T-helper 17 cell (primary cell): ENCODE data around the gene TSC2. TPM values are rescaled to one million over a fixed set of nuclear protein-coding genes. Genes with fewer than 3 reads are reported as not detected.

Experiments
- ATAC-seq: fragments of 150-1000 bp; cut with Tn5 transposase; 2 replicates; pipeline ENCODE4 v1.10.0; 2021; ENCODE audit warnings: mild to moderate bottlenecking, moderate library complexity
- DNase-seq, 3 donors: peaks; one replicate each; pipeline versions ENCODE4 v3.0.0 to v3.0.0-alpha.2; 2020 to 2021
- H3K9me3 ChIP-seq: one replicate; pipeline ENCODE4 v1.7.0; 2013; ENCODE audit warnings: low read length, mild to moderate bottlenecking; ENCODE audit not compliant: control insufficient read depth, poor library complexity, severe bottlenecking
- H3K27ac Mint-ChIP-seq: one replicate; pipeline ENCODE4 v1.8.0; 2022; ENCODE audit warnings: mild to moderate bottlenecking, moderate library complexity, mixed read lengths
- H3K27me3 Mint-ChIP-seq: one replicate; pipeline ENCODE4 v1.8.0; 2022; ENCODE audit warnings: mixed read lengths
- H3K36me3 Mint-ChIP-seq: one replicate; pipeline ENCODE4 v1.8.0; 2022; ENCODE audit warnings: low read depth, mixed read lengths
- H3K4me1 Mint-ChIP-seq: one replicate; pipeline ENCODE4 v1.8.0; 2022; ENCODE audit warnings: mild to moderate bottlenecking, mixed read lengths
- H3K4me3 Mint-ChIP-seq: one replicate; pipeline ENCODE4 v1.8.0; 2022; ENCODE audit warnings: mild to moderate bottlenecking, moderate library complexity, mixed read lengths
- total RNA-seq, 4 donors: library from RNA in 2 of 4; stranded (reverse) in 2 of 4; gene quantifications; one replicate each; pipeline ENCODE4 v1.2.3 and lab custom pipeline; 2022 to 2026

Gene TSC2
- total RNA-seq (100 to 1,000 TPM; 123 TPM), total RNA-seq (lab: John Stamatoyannopoulos, UW) (106 to 128 reads per million in 2 donors)

GRCh38 chr16:2047330-2048115 lies at the start of gene TSC2, which contains the start of gene NTHL1:
Gene TSC2 (plus strand): TSS chr16:2047985. CDS start chr16:2048616, 631 bp downstream.
Gene NTHL1 (minus strand): TSS chr16:2047834. CDS start chr16:2047823, 11 bp downstream.
- peak within 1 kb of the TSS; percentile 92 for H3K4me3 Mint-ChIP-seq
- H3K36me3 Mint-ChIP-seq: no peaks in the 10 kb centered on the region
- H3K9me3 ChIP-seq: no peaks in the 10 kb centered on the region
- H3K27ac Mint-ChIP-seq: peak within 1 kb of the TSS; percentile 69
- no peaks in the 10 kb centered on the region for H3K27me3 Mint-ChIP-seq
- ATAC-seq (peak; percentile 96), DNase-seq (peak; percentile 84 to 88 (median 87))
- peaks cover 10% of the 10 kb centered on the region for H3K4me1 Mint-ChIP-seq

DNA sequence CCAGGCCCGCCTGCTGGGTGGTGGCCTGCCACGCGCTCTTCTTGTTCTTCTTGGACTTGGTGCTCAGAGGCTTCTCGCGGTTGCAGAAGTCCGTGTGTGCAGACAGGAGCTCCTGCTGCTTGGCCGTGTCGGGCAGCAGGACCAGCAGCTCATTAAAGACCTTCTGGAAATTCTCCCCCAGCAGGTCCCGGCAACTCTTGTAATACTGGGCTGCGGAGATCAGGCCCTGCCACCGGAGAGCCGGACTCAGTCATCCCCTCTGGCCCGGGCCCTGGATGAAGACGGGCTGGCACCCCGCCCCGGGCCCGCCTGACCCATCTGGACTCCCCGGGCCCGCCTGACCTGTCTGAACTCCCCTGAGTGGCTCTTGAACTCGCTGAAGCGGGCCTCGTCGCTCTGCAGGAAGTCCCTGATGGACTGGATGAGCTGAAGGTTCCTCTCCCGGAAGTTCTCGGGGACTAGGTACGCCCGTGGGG lies 49.4 kb upstream of the TSC2 start:
- Mint-ChIP-seq H3K4me1 (peaks cover 5% of the 10 kb centered on the region), H3K27me3 (no peaks in the 10 kb centered on the region), H3K27ac (no peak overlapping the region), H3K4me3 (no peak overlapping the region), H3K36me3 (no peaks in the 10 kb centered on the region)
- no peak for DNase-seq
- H3K9me3 ChIP-seq: no peaks in the 10 kb centered on the region
- no peak for ATAC-seq

GRCh38 chr16:1998852-1999801 lies 48.7 kb upstream of the TSC2 start:
- Mint-ChIP-seq H3K4me1 (peaks cover 5% of the 10 kb centered on the region), H3K27ac (no peak overlapping the region), H3K27me3 (no peaks in the 10 kb centered on the region), H3K36me3 (no peaks in the 10 kb centered on the region), H3K4me3 (no peak overlapping the region)
- ATAC-seq (no peak), DNase-seq (no peak)
- H3K9me3 ChIP-seq: no peaks in the 10 kb centered on the region

DNA sequence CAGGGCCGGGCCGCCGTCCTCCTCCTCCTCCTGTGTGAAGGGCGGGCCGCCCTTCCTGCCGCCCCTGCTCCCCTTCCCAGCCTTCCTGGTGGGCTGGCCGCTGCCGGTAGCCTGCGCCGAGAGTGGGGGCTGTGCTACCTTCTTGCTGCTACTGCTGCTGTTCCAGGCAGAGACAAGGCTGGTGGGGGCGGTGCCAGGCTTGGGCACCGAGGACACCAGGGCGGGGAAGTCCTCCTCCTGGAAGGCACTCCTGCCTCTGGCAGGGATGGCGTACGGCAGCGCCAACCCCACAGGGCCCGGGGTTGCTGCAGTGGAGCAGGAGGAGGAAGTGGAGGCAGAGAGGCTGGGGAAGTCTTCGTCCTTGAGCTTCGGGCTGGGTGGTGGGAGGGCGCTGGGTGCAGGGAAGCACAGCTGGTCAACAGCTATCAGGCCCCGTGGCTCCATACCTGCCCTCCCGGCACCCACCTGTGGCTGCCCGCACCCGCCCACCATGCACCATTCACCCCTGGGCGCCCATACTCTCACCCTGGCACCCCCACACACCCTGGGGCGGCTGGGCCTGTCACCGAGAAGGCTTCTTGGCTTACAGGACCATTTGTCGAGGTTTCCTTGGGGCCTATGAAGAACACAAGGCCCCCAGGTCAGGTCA lies 47.8 kb upstream of the TSC2 start:
- Mint-ChIP-seq H3K4me1 (peaks cover 7% of the 10 kb centered on the region), H3K27me3 (no peaks in the 10 kb centered on the region), H3K36me3 (no peaks in the 10 kb centered on the region), H3K27ac (no peak overlapping the region), H3K4me3 (no peak overlapping the region)
- DNase-seq (no peak), ATAC-seq (no peak)
- no peaks in the 10 kb centered on the region for H3K9me3 ChIP-seq

DNA sequence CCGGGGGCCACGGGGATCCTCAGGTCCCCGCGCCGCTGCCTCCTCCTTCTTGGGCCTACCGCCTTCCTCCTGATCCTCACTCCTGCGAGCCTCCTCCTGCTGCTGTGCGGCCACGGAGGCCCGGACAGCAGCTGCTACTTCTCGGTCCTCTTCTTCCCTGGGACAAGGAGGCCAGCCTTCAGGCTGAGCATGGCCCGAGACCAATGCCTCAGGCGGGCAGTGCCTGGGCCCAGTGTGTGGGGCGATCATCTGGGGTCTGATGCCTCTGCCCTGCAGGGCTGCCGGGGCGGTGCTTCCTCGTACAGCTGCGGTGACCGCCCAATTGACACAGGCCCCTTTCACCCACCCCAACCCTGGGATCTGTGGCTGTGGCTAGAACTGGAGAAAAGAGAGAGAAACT lies 46.8 kb upstream of the TSC2 start:
- no peaks in the 10 kb centered on the region for H3K9me3 ChIP-seq
- Mint-ChIP-seq H3K36me3 (no peaks in the 10 kb centered on the region), H3K4me3 (no peak overlapping the region), H3K27me3 (no peaks in the 10 kb centered on the region), H3K4me1 (peaks cover 6% of the 10 kb centered on the region), H3K27ac (peak overlapping the region; percentile 49)
- DNase-seq (no peak), ATAC-seq (no peak)

GRCh38 chr16:2001456-2002355 lies 46.1 kb upstream of the TSC2 start:
- no peaks in the 10 kb centered on the region for H3K27me3 Mint-ChIP-seq
- no peak for ATAC-seq
- peaks cover 8% of the 10 kb centered on the region for H3K4me1 Mint-ChIP-seq
- H3K9me3 ChIP-seq: no peaks in the 10 kb centered on the region
- no peak for DNase-seq
- H3K27ac Mint-ChIP-seq: peak overlapping the region; percentile 49
- no peaks in the 10 kb centered on the region for H3K36me3 Mint-ChIP-seq
- H3K4me3 Mint-ChIP-seq: no peak overlapping the region

- Mint-ChIP-seq H3K27ac (no peak overlapping the region), H3K36me3 (no peaks in the 10 kb centered on the region), H3K4me1 (peaks cover 12% of the 10 kb centered on the region), H3K4me3 (no peak overlapping the region), H3K27me3 (no peaks in the 10 kb centered on the region)
- H3K9me3 ChIP-seq: no peaks in the 10 kb centered on the region
- ATAC-seq (no peak), DNase-seq (no peak)
Observed at GRCh38 chr16:2002406-2003230, 45.2 kb upstream of the TSC2 start.

DNA sequence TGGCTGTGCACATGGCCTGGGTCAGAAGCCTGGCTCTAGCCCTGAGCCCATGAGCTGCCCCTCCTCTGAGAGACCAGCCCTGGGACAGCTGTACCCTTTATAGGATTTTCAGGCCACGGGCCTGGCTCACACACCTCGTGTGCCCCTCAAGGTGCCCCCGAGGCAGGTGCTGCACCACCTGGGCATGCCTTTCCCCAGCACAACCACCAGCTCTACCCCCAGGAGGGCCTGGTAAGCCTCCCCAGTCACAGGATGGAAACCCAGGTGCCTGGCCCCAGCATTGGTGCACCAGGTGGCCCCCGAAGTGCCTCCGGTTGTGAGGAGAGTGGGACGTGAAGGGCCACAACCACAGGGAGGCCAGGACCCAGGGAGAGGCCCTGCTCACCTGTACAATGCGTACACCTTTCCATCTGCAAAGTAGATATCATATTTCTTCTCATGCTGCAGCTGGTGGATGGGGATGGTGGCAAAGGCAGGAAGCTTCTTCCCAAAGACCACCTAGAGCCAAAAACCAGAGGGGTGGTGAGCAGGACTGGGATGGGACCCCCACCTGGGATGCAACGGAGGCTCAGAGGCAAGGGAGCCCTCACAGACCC lies 44.5 kb upstream of the TSC2 start:
- Mint-ChIP-seq H3K4me3 (no peak overlapping the region), H3K4me1 (peaks cover 16% of the 10 kb centered on the region), H3K27me3 (no peaks in the 10 kb centered on the region), H3K36me3 (no peaks in the 10 kb centered on the region), H3K27ac (no peak overlapping the region)
- no peaks in the 10 kb centered on the region for H3K9me3 ChIP-seq
- DNase-seq (no peak), ATAC-seq (no peak)

DNA sequence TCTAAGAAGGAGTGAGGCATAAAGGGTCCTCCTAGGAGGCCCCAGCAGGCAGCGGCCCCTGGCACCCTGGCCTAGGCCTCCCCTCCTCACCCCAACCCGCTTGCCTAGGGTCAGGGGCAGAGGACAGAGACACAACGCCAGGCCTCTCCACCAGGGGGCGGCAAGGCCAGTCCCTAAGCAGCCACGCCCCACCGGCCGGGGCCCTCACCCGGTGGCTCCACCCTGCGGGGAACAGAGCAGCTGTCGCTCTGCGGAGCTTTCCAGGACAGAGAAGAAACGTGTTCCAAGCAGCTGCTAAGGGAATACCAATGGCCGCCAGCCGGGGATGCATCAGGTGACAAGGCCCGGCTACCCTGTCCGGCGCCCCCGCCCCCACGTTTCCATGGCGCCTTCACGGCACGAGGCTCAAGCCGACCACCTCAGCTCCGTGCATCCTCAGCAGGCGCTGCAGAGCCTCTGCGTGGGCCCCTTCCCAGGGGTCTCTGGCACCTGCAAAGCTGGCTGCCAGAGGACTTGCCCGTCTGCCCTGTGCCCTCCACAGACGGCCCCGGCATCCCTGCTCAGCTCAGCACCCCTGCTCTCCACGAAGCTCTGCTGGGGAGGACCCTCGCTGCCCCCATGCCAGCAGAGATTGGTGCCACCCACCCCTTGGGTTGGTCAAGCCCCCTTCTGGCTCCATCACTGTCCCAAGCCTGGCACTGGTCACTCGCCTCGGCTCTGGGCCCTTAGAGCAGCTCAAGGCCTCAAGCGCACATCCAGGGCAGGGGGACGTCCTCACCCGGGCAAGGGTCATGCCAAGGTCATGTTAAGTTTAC lies 43.8 kb upstream of the TSC2 start:
- peaks cover 22% of the 10 kb centered on the region for H3K4me1 Mint-ChIP-seq
- ATAC-seq (peak; percentile 98), DNase-seq (peak; percentile 75 to 89 (median 78))
- no peaks in the 10 kb centered on the region for H3K36me3 Mint-ChIP-seq
- no peak overlapping the region for H3K4me3 Mint-ChIP-seq
- no peaks in the 10 kb centered on the region for H3K9me3 ChIP-seq
- H3K27ac Mint-ChIP-seq: no peak overlapping the region
- no peaks in the 10 kb centered on the region for H3K27me3 Mint-ChIP-seq

DNA sequence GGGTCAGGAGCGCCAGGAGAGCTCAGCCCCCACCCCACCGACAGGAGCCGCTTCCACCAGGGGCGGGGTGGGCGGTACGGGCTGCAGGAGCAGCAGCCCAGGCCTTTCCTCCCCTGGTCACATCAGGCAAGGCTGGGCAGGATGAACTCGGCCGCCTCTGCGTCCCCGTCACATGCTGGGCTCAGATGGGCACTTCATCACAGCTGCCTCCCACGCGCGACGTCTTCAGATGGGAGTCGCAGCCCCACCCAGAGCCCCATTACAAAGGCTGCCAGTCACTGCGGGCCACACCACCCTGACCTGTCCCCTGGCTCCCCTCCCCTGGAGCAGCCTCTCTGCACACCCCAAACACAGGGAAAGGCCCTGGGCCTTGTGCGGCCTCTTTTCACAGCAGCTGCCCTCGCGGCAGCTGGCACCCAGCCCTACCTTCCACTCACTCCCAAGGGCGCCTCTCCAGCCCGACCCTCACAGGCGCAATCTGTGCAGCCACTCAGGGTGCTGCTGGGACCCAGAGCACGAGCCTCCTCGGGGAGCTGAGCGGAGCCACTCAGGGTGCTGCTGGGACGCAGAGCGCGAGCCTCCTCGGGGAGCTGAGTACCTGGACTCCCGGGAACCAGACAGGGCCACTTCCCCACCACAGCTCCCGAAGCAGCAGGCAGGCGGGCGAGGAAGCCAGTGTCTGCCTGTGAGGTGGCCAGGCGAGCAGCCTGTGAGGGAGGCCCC lies 42.8 kb upstream of the TSC2 start:
- Mint-ChIP-seq H3K4me3 (peak overlapping the region; percentile 55), H3K27me3 (no peaks in the 10 kb centered on the region), H3K36me3 (no peaks in the 10 kb centered on the region), H3K4me1 (peaks cover 22% of the 10 kb centered on the region), H3K27ac (no peak overlapping the region)
- ATAC-seq: no peak
- DNase-seq: no peak
- no peaks in the 10 kb centered on the region for H3K9me3 ChIP-seq
